Measurements from ENCODE around the gene GPR135.

Gene GPR135

GRCh38 chr14:59424341-59425071 lies 40.7 kb downstream of the GPR135 start:
- DNase-seq (ENCODE audit: low read depth) = no peak

- DNase-seq (ENCODE audit: low read depth) = no peak
Observed at GRCh38 chr14:59422069-59422881, 42.9 kb downstream of the GPR135 start.

DNA sequence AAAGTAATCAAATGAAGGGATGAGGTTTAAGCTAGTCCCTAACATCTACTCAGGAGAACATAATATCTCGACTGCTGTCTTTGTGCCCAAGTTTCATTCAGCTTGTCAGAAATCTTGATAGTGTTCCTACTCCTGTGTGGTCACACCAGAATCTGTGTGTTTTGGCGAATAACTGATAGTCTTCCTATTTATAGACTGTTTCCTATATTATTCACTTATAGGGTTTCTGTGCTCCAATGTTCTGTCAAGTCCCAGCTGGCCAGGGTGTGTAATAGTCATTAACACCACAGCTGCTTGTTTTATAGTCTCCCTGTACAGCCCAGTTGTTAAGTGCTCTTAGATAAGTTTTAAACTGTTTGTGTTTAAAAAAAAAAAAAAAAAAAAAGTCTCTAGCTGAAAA lies 45.9 kb downstream of the GPR135 start:
- DNase-seq (ENCODE audit: low read depth) = no peak

DNA sequence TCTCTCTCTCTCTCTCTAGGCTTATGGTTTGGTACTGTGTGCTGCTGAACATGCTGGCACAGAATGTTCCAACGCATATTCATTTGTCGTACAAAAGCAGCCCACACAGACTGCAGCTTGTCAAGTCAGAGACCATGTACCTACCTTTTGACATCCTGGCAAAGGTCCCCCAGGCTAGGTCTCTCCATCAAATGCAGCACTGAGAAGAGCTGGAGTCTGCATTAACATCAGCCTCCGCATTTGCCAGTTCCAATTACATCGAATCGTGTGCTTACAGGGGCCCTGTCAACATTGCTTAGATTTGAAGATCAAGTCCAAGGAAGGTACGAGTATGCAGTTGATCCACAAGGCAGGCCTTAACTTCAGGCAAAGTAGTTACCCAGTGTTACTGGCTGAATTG lies 47.9 kb downstream of the GPR135 start:
- DNase-seq (ENCODE audit: low read depth) = no peak

DNA sequence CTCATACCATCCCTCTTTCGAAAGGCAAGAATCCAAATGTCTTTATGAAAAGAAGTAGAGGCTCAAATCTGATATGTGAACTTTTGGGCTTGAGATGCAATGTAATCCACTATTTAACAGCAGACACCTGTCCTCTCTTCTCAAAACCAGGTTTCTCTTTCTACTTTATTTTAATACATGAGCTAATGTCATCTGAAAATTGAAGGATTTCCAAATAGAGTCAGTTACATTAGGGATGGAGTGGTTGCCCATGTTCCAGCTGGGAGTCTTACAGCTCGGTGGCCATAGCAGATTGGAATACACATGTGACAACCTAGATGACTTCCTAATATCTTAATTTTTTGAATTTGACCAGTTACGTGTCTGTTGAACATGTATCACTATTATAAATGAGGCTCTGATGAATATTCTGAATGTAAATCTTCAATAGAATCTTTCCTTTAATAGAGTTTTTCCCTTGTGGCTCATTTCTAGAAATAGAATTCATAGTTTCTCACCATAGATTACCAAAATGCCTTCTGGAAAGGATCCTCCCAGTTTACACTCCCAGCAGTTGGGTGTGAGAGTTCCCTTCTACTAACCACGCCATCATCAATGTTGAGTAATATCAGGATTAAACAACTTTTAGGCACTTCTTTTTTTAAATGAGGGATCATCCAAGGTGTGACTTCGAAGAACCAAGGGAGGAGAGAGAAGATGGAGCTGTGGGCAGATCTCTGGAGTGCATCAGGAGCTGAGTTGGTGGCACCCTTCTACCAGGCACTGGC lies 49.2 kb downstream of the GPR135 start:
- DNase-seq (ENCODE audit: low read depth) = no peak
